Measurements from ENCODE around the gene HHAT.

GRCh38 chr1:210332233-210332632, 3.5 kb downstream of the HHAT start:
- TF ChIP-seq POLR2A (IDR thresholded peaks at IDR 0.05) (no peak), CTCF (IDR thresholded peaks at IDR 0.05) (no peak)

Data from lower leg skin (tissue), 3 donors.